ENCODE measurements around the gene IL1RAPL1. TPM values are rescaled to one million over a fixed set of nuclear protein-coding genes. Genes with fewer than 3 reads are reported as not detected.

The IL1RAPL1 gene
- total and polyA plus RNA-seq, 2 experiments from 2014 or later, result 0.18 to 0.49 TPM

DNA sequence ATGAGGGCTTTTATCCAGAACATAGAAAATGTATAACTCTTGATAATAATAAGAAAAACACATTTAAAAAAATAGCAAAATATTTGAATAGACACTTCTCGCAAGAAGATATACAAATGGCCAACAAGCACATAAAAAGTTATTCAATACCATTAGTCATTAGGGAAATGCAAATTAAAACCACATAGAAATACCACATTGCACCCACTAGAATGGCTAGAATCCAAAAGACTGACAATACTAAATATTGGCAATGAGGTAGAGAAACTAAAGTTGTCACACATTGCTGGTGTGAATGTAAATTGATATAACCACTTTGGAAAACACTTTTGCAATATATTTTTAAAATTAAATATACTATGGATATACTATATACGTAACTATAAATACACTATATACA, 873.8 kb downstream of the IL1RAPL1 start:
- ATAC-seq, result no peak
- peaks cover 4% of the 10 kb centered on the region for H3K27me3 Mint-ChIP-seq (ENCODE audit: insufficient read depth, low read depth, poor library complexity)
- no peak overlapping the region for H3K4me3 ChIP-seq
- no peaks in the 10 kb centered on the region for H3K36me3 Mint-ChIP-seq (ENCODE audit: low read depth)
- no peaks in the 10 kb centered on the region for H3K9me3 Mint-ChIP-seq
- no peaks in the 10 kb centered on the region for H3K36me3 ChIP-seq (ENCODE audit: insufficient read depth)
- no peaks in the 10 kb centered on the region for H4K20me1 ChIP-seq (replicated peaks; ENCODE audit: insufficient read depth)
- no peaks in the 10 kb centered on the region for H3F3A ChIP-seq (replicated peaks; ENCODE audit: low read depth)
- TF ChIP-seq CREB1 (CRISPR knock-in tag; IDR thresholded peaks at IDR 0.05; ENCODE audit: low read depth) (no peak), STAT1 (IDR thresholded peaks at IDR 0.05; ENCODE audit: unreplicated experiment) (no peak), ZNF331 (CRISPR knock-in tag; IDR thresholded peaks at IDR 0.05; ENCODE audit: low read depth) (no peak), ZNF114 (CRISPR knock-in tag; IDR thresholded peaks at IDR 0.05) (no peak), POLR2AphosphoS5 (IDR thresholded peaks at IDR 0.05; ENCODE audit: low read depth) (no peak), EZH2phosphoT487 (IDR thresholded peaks at IDR 0.05; ENCODE audit: unreplicated experiment) (no peak), EZH2 (IDR thresholded peaks at IDR 0.05; ENCODE audit: low read depth, unreplicated experiment) (no peak), NANOG (IDR thresholded peaks at IDR 0.05; ENCODE audit: borderline replicate concordance) (no peak), JUNB (IDR thresholded peaks at IDR 0.05; ENCODE audit: unreplicated experiment) (no peak)
- TF ChIP-seq, protein P1, sequence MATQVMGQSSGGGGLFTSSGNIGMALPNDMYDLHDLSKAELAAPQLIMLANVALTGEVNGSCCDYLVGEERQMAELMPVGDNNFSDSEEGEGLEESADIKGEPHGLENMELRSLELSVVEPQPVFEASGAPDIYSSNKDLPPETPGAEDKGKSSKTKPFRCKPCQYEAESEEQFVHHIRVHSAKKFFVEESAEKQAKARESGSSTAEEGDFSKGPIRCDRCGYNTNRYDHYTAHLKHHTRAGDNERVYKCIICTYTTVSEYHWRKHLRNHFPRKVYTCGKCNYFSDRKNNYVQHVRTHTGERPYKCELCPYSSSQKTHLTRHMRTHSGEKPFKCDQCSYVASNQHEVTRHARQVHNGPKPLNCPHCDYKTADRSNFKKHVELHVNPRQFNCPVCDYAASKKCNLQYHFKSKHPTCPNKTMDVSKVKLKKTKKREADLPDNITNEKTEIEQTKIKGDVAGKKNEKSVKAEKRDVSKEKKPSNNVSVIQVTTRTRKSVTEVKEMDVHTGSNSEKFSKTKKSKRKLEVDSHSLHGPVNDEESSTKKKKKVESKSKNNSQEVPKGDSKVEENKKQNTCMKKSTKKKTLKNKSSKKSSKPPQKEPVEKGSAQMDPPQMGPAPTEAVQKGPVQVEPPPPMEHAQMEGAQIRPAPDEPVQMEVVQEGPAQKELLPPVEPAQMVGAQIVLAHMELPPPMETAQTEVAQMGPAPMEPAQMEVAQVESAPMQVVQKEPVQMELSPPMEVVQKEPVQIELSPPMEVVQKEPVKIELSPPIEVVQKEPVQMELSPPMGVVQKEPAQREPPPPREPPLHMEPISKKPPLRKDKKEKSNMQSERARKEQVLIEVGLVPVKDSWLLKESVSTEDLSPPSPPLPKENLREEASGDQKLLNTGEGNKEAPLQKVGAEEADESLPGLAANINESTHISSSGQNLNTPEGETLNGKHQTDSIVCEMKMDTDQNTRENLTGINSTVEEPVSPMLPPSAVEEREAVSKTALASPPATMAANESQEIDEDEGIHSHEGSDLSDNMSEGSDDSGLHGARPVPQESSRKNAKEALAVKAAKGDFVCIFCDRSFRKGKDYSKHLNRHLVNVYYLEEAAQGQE (IDR thresholded peaks at IDR 0.05; ENCODE audit: unreplicated experiment), result no peak
- TF ChIP-seq, protein P2, sequence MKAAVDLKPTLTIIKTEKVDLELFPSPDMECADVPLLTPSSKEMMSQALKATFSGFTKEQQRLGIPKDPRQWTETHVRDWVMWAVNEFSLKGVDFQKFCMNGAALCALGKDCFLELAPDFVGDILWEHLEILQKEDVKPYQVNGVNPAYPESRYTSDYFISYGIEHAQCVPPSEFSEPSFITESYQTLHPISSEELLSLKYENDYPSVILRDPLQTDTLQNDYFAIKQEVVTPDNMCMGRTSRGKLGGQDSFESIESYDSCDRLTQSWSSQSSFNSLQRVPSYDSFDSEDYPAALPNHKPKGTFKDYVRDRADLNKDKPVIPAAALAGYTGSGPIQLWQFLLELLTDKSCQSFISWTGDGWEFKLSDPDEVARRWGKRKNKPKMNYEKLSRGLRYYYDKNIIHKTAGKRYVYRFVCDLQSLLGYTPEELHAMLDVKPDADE (IDR thresholded peaks at IDR 0.05), result no peak
- TF ChIP-seq, protein P3, sequence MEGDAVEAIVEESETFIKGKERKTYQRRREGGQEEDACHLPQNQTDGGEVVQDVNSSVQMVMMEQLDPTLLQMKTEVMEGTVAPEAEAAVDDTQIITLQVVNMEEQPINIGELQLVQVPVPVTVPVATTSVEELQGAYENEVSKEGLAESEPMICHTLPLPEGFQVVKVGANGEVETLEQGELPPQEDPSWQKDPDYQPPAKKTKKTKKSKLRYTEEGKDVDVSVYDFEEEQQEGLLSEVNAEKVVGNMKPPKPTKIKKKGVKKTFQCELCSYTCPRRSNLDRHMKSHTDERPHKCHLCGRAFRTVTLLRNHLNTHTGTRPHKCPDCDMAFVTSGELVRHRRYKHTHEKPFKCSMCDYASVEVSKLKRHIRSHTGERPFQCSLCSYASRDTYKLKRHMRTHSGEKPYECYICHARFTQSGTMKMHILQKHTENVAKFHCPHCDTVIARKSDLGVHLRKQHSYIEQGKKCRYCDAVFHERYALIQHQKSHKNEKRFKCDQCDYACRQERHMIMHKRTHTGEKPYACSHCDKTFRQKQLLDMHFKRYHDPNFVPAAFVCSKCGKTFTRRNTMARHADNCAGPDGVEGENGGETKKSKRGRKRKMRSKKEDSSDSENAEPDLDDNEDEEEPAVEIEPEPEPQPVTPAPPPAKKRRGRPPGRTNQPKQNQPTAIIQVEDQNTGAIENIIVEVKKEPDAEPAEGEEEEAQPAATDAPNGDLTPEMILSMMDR (conservative IDR thresholded peaks at IDR 0.05; ENCODE audit: low read depth in 2 of 2), result no peak
- TF ChIP-seq, protein P4, sequence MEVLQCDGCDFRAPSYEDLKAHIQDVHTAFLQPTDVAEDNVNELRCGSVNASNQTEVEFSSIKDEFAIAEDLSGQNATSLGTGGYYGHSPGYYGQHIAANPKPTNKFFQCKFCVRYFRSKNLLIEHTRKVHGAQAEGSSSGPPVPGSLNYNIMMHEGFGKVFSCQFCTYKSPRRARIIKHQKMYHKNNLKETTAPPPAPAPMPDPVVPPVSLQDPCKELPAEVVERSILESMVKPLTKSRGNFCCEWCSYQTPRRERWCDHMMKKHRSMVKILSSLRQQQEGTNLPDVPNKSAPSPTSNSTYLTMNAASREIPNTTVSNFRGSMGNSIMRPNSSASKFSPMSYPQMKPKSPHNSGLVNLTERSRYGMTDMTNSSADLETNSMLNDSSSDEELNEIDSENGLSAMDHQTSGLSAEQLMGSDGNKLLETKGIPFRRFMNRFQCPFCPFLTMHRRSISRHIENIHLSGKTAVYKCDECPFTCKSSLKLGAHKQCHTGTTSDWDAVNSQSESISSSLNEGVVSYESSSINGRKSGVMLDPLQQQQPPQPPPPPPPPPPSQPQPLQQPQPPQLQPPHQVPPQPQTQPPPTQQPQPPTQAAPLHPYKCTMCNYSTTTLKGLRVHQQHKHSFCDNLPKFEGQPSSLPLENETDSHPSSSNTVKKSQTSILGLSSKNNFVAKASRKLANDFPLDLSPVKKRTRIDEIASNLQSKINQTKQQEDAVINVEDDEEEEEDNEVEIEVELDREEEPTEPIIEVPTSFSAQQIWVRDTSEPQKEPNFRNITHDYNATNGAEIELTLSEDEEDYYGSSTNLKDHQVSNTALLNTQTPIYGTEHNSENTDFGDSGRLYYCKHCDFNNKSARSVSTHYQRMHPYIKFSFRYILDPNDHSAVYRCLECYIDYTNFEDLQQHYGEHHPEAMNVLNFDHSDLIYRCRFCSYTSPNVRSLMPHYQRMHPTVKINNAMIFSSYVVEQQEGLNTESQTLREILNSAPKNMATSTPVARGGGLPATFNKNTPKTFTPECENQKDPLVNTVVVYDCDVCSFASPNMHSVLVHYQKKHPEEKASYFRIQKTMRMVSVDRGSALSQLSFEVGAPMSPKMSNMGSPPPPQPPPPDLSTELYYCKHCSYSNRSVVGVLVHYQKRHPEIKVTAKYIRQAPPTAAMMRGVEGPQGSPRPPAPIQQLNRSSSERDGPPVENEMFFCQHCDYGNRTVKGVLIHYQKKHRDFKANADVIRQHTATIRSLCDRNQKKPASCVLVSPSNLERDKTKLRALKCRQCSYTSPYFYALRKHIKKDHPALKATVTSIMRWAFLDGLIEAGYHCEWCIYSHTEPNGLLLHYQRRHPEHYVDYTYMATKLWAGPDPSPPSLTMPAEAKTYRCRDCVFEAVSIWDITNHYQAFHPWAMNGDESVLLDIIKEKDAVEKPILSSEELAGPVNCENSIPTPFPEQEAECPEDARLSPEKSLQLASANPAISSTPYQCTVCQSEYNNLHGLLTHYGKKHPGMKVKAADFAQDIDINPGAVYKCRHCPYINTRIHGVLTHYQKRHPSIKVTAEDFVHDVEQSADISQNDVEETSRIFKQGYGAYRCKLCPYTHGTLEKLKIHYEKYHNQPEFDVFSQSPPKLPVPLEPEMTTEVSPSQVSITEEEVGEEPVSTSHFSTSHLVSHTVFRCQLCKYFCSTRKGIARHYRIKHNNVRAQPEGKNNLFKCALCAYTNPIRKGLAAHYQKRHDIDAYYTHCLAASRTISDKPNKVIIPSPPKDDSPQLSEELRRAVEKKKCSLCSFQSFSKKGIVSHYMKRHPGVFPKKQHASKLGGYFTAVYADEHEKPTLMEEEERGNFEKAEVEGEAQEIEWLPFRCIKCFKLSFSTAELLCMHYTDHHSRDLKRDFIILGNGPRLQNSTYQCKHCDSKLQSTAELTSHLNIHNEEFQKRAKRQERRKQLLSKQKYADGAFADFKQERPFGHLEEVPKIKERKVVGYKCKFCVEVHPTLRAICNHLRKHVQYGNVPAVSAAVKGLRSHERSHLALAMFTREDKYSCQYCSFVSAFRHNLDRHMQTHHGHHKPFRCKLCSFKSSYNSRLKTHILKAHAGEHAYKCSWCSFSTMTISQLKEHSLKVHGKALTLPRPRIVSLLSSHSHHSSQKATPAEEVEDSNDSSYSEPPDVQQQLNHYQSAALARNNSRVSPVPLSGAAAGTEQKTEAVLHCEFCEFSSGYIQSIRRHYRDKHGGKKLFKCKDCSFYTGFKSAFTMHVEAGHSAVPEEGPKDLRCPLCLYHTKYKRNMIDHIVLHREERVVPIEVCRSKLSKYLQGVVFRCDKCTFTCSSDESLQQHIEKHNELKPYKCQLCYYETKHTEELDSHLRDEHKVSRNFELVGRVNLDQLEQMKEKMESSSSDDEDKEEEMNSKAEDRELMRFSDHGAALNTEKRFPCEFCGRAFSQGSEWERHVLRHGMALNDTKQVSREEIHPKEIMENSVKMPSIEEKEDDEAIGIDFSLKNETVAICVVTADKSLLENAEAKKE (CRISPR knock-in tag; IDR thresholded peaks at IDR 0.05), result no peak
- no peaks in the 10 kb centered on the region for H3K4me1 ChIP-seq (ENCODE audit: insufficient read depth)
- no peak overlapping the region for H2AFZ ChIP-seq
- H3K27me3 ChIP-seq (ENCODE audit: insufficient read depth), result no peaks in the 10 kb centered on the region
- H3K4me2 ChIP-seq, result no peak overlapping the region
- DNase-seq (ENCODE audit: low spot score), result no peak
- no peak overlapping the region for H3K4me3 Mint-ChIP-seq
- H3K27ac Mint-ChIP-seq, result no peak overlapping the region
- H3K9me2 ChIP-seq (ENCODE audit: insufficient read depth), result no peaks in the 10 kb centered on the region
- H3K27ac ChIP-seq (ENCODE audit: low read depth), result no peak overlapping the region
- H3K79me2 ChIP-seq (replicated peaks; ENCODE audit: insufficient read depth), result no peaks in the 10 kb centered on the region
- no peaks in the 10 kb centered on the region for H3K4me1 Mint-ChIP-seq

Data from GM23338 (cell line).